ENCODE data around the gene NR0B2. TPM values are rescaled to one million over a fixed set of nuclear protein-coding genes. Genes with fewer than 3 reads are reported as not detected.

NR0B2 gene
- total and polyA plus RNA-seq, 2 of the 13 experiments (the other 11 are each of a cell fraction or from before 2014, with no cell fraction given): 72.5 to 133 TPM

- TF ChIP-seq, protein P1, sequence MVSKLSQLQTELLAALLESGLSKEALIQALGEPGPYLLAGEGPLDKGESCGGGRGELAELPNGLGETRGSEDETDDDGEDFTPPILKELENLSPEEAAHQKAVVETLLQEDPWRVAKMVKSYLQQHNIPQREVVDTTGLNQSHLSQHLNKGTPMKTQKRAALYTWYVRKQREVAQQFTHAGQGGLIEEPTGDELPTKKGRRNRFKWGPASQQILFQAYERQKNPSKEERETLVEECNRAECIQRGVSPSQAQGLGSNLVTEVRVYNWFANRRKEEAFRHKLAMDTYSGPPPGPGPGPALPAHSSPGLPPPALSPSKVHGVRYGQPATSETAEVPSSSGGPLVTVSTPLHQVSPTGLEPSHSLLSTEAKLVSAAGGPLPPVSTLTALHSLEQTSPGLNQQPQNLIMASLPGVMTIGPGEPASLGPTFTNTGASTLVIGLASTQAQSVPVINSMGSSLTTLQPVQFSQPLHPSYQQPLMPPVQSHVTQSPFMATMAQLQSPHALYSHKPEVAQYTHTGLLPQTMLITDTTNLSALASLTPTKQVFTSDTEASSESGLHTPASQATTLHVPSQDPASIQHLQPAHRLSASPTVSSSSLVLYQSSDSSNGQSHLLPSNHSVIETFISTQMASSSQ (IDR thresholded peaks at IDR 0.05; ENCODE audit: low read depth): peak; percentile 69
- TF ChIP-seq, protein P1 (CRISPR knock-in tag; IDR thresholded peaks at IDR 0.05; ENCODE audit: borderline replicate concordance): peak; percentile 94
- TF ChIP-seq FOXJ3 (CRISPR knock-in tag; IDR thresholded peaks at IDR 0.05; ENCODE audit: borderline replicate concordance) (peak; percentile 79; the same call in 1 of the 2 replicates), NR0B2 (CRISPR knock-in tag; IDR thresholded peaks at IDR 0.05) (no peak), ZNF30 (CRISPR knock-in tag; IDR thresholded peaks at IDR 0.05) (no peak), ZNF703 (CRISPR knock-in tag; IDR thresholded peaks at IDR 0.05; ENCODE audit: borderline replicate concordance) (no peak), SMC3 (IDR thresholded peaks at IDR 0.05; ENCODE audit: low read length) (peak; percentile 38), ZBTB42 (CRISPR knock-in tag; IDR thresholded peaks at IDR 0.05) (no peak), ZNF503 (CRISPR knock-in tag; IDR thresholded peaks at IDR 0.05) (peak; percentile 83; the same call in 1 of the 2 replicates), ZBTB43 (CRISPR knock-in tag; conservative IDR thresholded peaks at IDR 0.05) (peak; percentile 73; the same call in 1 of the 2 replicates), ZMAT5 (CRISPR knock-in tag; IDR thresholded peaks at IDR 0.05; ENCODE audit: borderline replicate concordance, low read depth) (no peak), ZNF563 (CRISPR knock-in tag; IDR thresholded peaks at IDR 0.05) (no peak; the same call in 1 of the 2 replicates), ZNF3 (CRISPR knock-in tag; IDR thresholded peaks at IDR 0.05) (no peak), ZBTB3 (CRISPR knock-in tag; IDR thresholded peaks at IDR 0.05; ENCODE audit: borderline replicate concordance, low read depth) (peak; percentile 47; the same call in 1 of the 2 replicates)
- TF ChIP-seq, protein P2, sequence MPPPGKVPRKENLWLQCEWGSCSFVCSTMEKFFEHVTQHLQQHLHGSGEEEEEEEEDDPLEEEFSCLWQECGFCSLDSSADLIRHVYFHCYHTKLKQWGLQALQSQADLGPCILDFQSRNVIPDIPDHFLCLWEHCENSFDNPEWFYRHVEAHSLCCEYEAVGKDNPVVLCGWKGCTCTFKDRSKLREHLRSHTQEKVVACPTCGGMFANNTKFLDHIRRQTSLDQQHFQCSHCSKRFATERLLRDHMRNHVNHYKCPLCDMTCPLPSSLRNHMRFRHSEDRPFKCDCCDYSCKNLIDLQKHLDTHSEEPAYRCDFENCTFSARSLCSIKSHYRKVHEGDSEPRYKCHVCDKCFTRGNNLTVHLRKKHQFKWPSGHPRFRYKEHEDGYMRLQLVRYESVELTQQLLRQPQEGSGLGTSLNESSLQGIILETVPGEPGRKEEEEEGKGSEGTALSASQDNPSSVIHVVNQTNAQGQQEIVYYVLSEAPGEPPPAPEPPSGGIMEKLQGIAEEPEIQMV (CRISPR knock-in tag; IDR thresholded peaks at IDR 0.05; ENCODE audit: low read depth): peak; percentile 22
- TF ChIP-seq, protein P3, sequence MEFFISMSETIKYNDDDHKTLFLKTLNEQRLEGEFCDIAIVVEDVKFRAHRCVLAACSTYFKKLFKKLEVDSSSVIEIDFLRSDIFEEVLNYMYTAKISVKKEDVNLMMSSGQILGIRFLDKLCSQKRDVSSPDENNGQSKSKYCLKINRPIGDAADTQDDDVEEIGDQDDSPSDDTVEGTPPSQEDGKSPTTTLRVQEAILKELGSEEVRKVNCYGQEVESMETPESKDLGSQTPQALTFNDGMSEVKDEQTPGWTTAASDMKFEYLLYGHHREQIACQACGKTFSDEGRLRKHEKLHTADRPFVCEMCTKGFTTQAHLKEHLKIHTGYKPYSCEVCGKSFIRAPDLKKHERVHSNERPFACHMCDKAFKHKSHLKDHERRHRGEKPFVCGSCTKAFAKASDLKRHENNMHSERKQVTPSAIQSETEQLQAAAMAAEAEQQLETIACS (CRISPR knock-in tag; IDR thresholded peaks at IDR 0.05): no peak
- TF ChIP-seq, protein P4, sequence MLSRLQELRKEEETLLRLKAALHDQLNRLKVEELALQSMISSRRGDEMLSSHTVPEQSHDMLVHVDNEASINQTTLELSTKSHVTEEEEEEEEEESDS (CRISPR knock-in tag; IDR thresholded peaks at IDR 0.05; ENCODE audit: borderline replicate concordance): no peak; the same call in 1 of the 2 replicates
Measured at GRCh38 chr1:26938004-26938658, 24.4 kb upstream of the NR0B2 start (continued).

Data from HepG2 (cell line).